Measurements from ENCODE around the gene CSMD2.

GRCh38 chr1:33898406-33898805 lies 266.6 kb downstream of the CSMD2 start:
- TF ChIP-seq CTCF (IDR thresholded peaks at IDR 0.05; ENCODE audit: control extremely low read depth in 1 of 3, insufficient read depth in 1 of 3, low read depth in 1 of 3, low read length in 3 of 3) (no peak), SP1 (IDR thresholded peaks at IDR 0.05; ENCODE audit: low read depth, low read length) (no peak), RAD21 (IDR thresholded peaks at IDR 0.05 in 1 of 2, conservative IDR thresholded peaks at IDR 0.05 in 1 of 2; ENCODE audit: low read depth in 2 of 2, low read length in 2 of 2) (no peak)
